Calu3 (cell line): ENCODE data around the gene SUPT6H. TPM values are rescaled to one million over a fixed set of nuclear protein-coding genes. Genes with fewer than 3 reads are reported as not detected.

Experiments
- BruUV-seq: library from RNA; stranded (reverse); fragments of 400-500 nt; replicated peaks from 2 replicates; lab custom pipeline; 2021; lab: Mats Ljungman, UMichigan
- CTCF ChIA-PET: fragments of 300-600 bp; sonication (Branson Sonifier 250); formaldehyde crosslinking; loops from one replicate; lab custom pipeline; 2022; ENCODE audit warnings: antibody characterized with exemption; lab: Charles Lee
- DNase-seq: peaks from one replicate; pipeline ENCODE4 v3.0.0; 2022
- H3K27ac Mint-ChIP-seq: one replicate; pipeline ENCODE4 v1.8.0; 2022; ENCODE audit warnings: mixed read lengths; ENCODE audit not compliant: unreplicated experiment
- H3K27me3 Mint-ChIP-seq: one replicate; pipeline ENCODE4 v1.8.0; 2022; ENCODE audit warnings: mixed read lengths; ENCODE audit not compliant: unreplicated experiment
- H3K36me3 Mint-ChIP-seq: one replicate; pipeline ENCODE4 v1.8.0; 2022; ENCODE audit warnings: mild to moderate bottlenecking, moderate library complexity, mixed read lengths; ENCODE audit not compliant: insufficient read depth, unreplicated experiment
- H3K4me1 Mint-ChIP-seq: one replicate; pipeline ENCODE4 v1.8.0; 2022; ENCODE audit warnings: mild to moderate bottlenecking, low read depth, mixed read lengths; ENCODE audit not compliant: unreplicated experiment
- H3K4me3 Mint-ChIP-seq: one replicate; pipeline ENCODE4 v1.8.0; 2022; ENCODE audit warnings: mild to moderate bottlenecking, low read depth, moderate library complexity, mixed read lengths; ENCODE audit not compliant: unreplicated experiment
- H3K9me3 Mint-ChIP-seq: one replicate; pipeline ENCODE4 v1.8.0; 2022; ENCODE audit warnings: low read depth, mixed read lengths; ENCODE audit not compliant: unreplicated experiment
- intact Hi-C: fragments of 100-400 bp; cut with micrococcal nuclease; formaldehyde crosslinking; loops from one replicate; pipeline ENCODE4 v1.10.0; 2022; ENCODE audit not compliant: unreplicated experiment
- total RNA-seq: library from RNA; stranded (reverse); gene quantifications from 2 replicates; pipeline ENCODE4 v1.2.3, GENCODE V29; 2022
- TF ChIP-seq, protein P1 (sequence below): fragments of 200-600 bp; IDR thresholded peaks from one replicate; pipeline ENCODE4 v1.8.0; 2022; ENCODE audit warnings: antibody characterized with exemption; ENCODE audit not compliant: unreplicated experiment

SUPT6H gene
- total RNA-seq, 1 experiment from 2014 or later, result 107 TPM

DNA sequence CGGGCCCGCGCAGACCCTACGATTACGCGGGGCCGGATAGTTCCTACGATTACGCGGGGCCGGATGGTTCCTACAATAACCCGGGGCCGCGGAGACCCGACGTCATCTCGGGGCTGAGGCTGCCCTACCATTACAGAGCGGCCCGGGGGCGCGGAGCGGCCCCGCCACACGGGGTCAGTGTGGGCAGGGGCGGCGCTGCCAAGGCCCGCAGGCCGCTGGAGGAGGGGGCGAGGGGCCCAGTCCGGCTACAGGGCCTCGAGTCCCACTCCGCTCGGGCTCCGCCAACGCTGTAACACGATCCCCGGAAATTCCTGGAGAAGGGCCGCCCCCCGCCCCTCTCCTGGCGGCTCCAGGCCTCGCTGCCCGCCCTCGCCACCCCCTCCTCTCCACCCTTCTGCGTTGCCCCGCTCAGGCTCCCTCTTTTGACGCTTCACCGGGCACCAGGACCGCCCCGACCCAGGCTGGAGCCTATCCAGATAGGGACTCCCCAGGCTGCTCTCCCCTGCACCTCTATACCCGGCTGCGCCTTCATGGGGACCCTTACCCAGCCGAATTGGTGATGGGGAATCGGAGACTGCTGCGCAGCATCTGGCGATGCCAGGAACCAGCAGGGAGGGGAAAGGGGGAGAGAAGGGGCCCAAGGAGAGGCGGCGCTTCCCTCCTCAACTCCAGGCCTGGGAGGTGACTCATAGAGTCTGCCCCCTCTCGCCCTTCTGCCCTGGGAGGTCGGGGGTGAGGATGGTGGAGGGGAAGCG lies 55.8 kb downstream of the SUPT6H start, which contains the start of gene RAB34:
Gene RAB34, minus strand, starts transcription at position 291 of the 755 bp plus-strand sequence. CDS start 602 bp downstream, outside the sequence.
- Mint-ChIP-seq H3K27me3 (no peaks in the 10 kb centered on the region), H3K27ac (peak within 1 kb of the TSS; percentile 53), H3K9me3 (no peaks in the 10 kb centered on the region), H3K4me3 (peak within 1 kb of the TSS; percentile 89), H3K36me3 (peaks cover 50% of the 10 kb centered on the region), H3K4me1 (peaks cover 18% of the 10 kb centered on the region)
- DNase-seq, result peak; percentile 70
- CTCF ChIA-PET, result no interaction called here
- TF ChIP-seq, protein P1, sequence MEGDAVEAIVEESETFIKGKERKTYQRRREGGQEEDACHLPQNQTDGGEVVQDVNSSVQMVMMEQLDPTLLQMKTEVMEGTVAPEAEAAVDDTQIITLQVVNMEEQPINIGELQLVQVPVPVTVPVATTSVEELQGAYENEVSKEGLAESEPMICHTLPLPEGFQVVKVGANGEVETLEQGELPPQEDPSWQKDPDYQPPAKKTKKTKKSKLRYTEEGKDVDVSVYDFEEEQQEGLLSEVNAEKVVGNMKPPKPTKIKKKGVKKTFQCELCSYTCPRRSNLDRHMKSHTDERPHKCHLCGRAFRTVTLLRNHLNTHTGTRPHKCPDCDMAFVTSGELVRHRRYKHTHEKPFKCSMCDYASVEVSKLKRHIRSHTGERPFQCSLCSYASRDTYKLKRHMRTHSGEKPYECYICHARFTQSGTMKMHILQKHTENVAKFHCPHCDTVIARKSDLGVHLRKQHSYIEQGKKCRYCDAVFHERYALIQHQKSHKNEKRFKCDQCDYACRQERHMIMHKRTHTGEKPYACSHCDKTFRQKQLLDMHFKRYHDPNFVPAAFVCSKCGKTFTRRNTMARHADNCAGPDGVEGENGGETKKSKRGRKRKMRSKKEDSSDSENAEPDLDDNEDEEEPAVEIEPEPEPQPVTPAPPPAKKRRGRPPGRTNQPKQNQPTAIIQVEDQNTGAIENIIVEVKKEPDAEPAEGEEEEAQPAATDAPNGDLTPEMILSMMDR, result no peak
- intact Hi-C loops, result loop anchor here (5.0 kb wide), 1 partner anchor 55 kb away; the partner anchor contains the start of genes SDF2 and SUPT6H
- BruUV-seq, result no TSS peak

DNA sequence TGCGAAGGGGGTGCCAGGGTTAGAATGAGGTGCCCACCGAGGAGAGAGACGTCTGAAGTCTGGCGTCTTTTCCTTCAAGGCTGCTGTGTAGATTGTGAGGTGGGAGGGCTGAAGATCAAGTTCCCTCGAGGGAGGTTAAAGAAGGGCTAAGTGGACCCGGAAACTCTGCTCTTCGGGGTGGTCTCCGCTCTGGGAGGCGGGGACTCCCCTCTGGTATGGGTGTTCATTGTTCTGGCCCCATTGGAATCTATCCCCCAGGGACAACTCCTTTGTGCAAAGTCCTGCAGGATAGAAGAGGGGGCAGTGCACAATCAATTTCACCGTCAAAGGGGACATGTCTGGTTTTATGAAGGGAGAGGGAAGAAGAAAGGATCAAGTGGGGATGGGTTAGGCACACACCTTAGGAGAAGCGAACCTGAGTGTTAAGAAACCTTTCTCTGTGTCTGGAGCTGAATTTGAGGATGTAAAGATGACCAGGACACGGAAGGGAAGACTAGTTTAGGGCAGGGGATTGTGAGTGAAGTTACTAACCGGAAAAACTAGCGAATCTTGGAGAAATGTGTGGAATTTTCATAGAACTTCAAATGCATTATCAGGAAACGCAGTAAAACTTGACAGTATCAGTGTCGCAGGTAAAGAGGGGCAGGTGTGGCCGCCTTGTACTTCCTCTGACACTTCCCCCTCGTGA lies 56.5 kb downstream of the SUPT6H start:
- BruUV-seq, result no TSS peak
- CTCF ChIA-PET, result no interaction called here
- Mint-ChIP-seq H3K4me3 (peak overlapping the region; percentile 89), H3K27ac (peak overlapping the region; percentile 53), H3K36me3 (peaks cover 54% of the 10 kb centered on the region), H3K27me3 (no peaks in the 10 kb centered on the region), H3K9me3 (no peaks in the 10 kb centered on the region), H3K4me1 (peaks cover 21% of the 10 kb centered on the region)
- TF ChIP-seq, protein P1, result no peak
- intact Hi-C loops, result loop anchor here (5.0 kb wide), 1 partner anchor 56 kb away; the partner anchor contains the start of genes SDF2 and SUPT6H
- no peak for DNase-seq

DNA sequence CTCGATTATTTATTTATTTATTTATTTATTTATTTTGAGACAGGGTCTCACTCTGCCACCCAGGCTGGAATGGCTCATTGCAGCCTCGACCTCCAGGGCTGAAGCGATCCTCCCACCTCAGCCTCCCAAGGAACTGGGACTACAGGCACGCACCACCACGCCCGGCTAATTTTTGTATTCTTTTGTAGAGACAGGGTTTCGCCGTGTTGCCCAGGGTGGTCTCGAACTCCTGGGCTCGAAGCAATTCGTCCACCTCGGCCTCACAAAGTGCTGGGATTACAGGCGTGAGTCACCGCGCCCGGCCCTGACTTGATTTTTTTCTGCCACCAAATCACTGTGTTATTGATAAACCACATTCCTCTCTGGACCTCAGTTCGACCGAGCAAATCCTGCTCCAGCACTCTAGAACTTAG lies 57.0 kb downstream of the SUPT6H start:
- no peaks in the 10 kb centered on the region for H3K27me3 Mint-ChIP-seq

More for the DNA sequence above, 57.0 kb downstream of the SUPT6H start:
- Mint-ChIP-seq H3K9me3 (no peaks in the 10 kb centered on the region), H3K27ac (peak overlapping the region; percentile 96), H3K4me1 (peaks cover 27% of the 10 kb centered on the region), H3K4me3 (peak overlapping the region; percentile 89), H3K36me3 (peaks cover 60% of the 10 kb centered on the region)
- CTCF ChIA-PET, result interaction anchor here (0.6 to 1.4 kb wide), 11 partner anchors 9 to 227 kb away, joined by 3 to 19 read pairs (median 6); partner anchors contain the start of genes BLTP2 and NEK8
- DNase-seq, result no peak
- TF ChIP-seq, protein P1, result no peak
- intact Hi-C loops, result loop anchor here (5.0 kb wide), 1 partner anchor 57 kb away; the partner anchor contains the start of genes SDF2 and SUPT6H
- no TSS peak for BruUV-seq
